Activated CD8-positive, alpha-beta memory T cell treated with anti-CD3 and anti-CD28 coated beads, Interleukin-2, amount 50 U/mL, for 48 hours (primary cell): ENCODE results near the gene OOSP4A.

Experiments
- DNase-seq: peaks from one replicate; pipeline ENCODE4 v3.0.0-alpha.2; 2020

The OOSP4A gene

DNA sequence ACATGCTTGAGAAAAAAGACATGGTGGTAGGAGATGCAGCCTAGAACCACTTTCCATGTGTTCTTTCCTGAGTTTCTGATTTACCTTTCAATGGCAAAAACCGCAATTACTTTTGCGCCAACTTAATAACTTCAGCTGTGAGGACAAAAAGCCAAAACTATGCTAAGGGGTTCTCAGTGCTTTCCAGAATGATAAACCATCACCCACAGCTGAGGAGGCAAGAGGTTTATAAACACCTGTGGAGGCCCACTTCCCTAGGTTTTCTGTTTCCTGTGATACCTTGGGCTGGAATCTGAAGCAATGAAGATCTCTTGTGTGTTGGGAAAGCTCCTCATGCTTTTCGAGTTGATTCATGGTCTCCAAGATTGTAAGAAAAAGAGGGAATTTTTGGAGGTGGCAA is at the start of gene OOSP4A:
TSS of gene OOSP4A (plus strand) at position 301 of the 400 bp plus-strand sequence. CDS start at position 301, 0 bp downstream.
- no peak for DNase-seq

- no peak for DNase-seq
Observed at GRCh38 chr11:59918480-59918879, 45.4 kb upstream of the OOSP4A start.

DNA sequence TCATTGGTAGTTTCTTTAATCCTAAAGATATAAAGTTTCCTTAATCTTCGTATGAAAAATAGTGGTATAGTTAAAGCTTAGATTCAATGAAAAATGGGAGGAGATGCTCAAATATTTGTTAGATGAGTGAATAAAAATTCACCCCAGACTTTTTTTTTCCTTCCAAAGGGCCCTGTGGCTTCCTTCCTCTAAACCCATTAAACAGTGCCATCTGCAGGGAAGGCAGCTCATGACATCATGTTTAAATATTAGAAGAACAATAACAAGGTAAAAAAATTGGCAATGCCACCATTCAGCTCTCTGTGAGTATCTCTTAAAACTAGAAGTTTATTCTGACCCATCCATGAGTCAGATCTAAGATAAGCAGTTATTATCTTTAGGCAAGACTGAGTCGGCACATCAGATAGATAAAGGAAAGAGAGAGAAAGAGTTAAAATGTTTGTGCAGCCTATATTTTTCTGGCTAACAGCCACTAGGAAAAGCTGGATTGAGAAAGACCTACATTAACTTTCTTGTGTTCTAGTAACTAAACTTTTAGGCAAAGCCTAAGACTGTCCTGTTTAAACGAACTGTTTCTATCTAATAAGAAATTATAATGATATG is 44.7 kb upstream of the OOSP4A start:
- DNase-seq: no peak

DNA sequence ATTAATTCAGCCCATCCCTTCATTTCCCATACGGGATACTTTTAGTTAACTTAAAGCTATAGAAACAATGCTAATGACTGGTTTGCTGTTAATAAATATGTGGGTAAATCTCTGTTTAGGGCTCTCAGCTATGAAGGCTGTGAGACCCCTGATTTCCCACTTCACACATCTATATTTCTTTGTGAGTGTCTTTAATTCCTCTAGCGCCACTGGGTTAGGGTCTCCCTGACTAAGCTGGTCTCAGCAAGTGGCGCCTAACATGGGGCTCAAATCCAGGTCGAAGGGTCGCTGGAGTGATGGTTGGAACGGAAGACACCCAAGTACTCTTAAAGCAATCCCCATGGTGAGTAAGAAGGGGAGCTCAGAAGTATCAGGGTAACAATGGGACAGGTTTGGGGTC is 40.0 kb upstream of the OOSP4A start:
- DNase-seq: no peak

- no peak for DNase-seq
Observed at GRCh38 chr11:59931688-59932087, 32.1 kb upstream of the OOSP4A start.

DNA sequence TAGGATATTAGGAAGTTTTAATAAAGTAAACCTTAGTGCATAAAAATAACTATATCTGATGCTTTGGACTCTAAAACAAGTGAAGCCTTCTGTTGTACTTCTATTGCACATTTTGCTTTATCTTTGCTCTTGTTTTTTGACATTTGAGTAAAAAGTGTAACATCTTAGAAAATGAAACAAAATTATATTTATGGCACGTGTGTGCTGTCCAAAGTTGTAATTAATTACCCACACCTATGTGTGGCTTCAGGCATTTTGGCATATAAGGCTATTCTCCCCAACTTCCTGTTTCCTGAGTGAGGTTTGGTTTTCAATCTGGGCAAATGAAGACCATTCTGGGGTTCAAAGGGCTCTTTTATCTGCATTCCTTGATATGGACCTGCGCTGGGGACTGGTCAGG is 25.7 kb upstream of the OOSP4A start, which contains the start of gene OOSP1:
TSS of gene OOSP1 (plus strand) at position 301 of the 400 bp plus-strand sequence. CDS start at position 324, 23 bp downstream.
- no peak for DNase-seq

DNA sequence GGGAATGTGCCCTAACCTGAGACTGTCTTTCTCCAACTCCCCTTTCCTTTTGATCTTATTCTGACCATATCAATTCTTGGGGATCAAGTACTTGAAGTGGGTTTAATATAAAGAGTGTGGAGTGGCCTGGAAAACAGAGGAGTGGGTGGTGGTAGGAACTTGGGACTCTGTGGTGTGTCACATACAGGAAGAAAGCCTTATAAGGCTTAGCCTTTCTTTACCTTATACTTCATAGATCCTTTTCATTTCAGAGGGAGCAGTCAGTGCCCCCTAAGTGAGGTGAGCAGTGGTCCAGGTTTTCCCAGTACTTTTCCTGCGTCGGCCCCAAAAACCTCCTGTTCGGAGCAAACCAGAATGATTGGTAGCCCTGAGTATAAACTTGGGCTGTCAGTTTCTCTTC is 25.1 kb upstream of the OOSP4A start:
- no peak for DNase-seq

DNA sequence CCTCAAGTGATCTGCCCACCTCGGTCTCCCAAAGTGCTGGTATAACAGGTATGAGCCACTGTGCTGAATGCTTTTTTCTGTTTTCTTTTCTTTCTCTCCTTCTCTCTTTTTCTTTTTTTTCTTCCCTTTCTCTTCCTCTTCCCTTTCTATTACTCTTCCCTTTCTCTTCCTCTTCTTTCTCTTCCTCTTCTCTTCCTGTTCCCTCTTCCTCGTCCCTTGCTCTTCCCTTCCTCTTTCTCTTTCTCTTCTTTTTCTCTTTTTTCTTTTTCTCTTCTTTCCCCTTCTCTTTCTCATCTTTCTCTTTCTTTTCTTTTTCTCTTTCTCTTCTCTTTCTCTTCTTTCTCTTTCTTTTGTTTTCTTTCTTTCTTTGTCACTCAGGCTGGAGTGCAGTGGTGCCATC is 24.4 kb upstream of the OOSP4A start:
- no peak for DNase-seq

GRCh38 chr11:59941091-59941490 is 22.7 kb upstream of the OOSP4A start:
- no peak for DNase-seq

GRCh38 chr11:59943997-59944714 is 19.7 kb upstream of the OOSP4A start:
- DNase-seq: no peak

GRCh38 chr11:59944720-59945119 is 19.1 kb upstream of the OOSP4A start:
- DNase-seq: no peak

DNA sequence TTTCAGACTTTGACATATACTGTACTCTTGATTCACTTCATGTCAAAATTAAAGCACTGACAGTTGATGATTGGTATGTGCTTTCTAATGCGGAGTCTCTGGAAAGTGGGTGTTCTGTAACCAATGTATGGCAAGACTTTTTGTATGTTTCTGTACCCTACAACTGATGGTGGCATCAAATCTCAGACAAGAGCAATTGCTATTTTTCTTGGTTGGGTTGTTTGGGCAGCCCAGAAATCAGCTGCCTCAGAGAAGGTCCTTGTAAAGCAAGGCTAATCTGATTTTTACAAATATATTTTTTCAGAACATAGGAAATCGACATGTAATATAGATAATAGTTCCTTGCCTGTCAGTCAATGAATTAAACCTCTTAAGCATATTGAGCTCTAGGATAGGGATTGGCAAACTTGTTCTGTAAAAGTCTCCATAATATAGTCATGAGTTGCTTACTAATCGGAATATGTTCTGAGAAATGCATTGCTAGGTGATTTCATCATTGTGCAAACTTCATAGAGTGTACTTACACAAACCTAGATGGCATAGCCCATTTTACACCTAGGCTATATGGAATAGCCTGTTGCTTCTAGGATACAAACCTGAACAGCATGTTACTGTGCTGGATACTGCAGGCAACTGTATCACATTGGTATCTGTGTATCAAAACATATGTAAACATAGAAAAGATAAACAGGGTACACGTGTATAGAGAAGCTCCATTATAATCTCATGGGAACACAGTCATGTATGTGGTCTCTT is 10.2 kb upstream of the OOSP4A start:
- DNase-seq: no peak

DNA sequence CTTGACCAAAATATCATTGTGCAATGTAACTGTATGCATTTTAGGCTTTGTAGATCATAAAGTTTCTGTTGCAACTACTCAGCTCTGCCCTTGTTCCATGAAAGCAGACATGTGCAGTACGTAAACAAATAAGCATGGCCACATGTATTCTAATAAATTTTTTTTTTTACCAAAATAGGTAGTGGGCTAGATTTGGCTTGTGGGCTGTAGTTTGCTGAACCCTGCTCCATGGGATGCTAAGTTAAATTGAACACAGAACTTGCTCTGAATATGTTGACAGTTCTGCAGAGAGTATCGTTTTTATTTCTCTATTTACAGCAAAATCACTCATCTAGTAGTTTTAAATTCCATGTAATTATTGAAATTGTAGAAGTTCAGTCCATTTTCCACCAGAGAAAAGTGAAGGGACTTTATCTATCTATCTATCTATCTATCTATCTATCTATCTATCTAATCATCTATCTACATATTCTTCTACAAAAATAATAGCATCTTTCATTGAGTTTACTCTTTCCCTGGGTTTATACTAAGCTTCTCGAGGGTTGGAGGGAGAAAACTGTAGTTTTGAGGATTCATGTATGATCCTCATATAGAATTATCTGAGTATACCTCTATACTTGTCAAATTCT is 9.5 kb upstream of the OOSP4A start:
- DNase-seq: no peak

GRCh38 chr11:59957094-59957493 is 6.7 kb upstream of the OOSP4A start:
- no peak for DNase-seq

GRCh38 chr11:59960502-59961381 is 3.1 kb upstream of the OOSP4A start:
- no peak for DNase-seq

GRCh38 chr11:59962107-59962482 is 1.7 kb upstream of the OOSP4A start:
- no peak for DNase-seq

DNA sequence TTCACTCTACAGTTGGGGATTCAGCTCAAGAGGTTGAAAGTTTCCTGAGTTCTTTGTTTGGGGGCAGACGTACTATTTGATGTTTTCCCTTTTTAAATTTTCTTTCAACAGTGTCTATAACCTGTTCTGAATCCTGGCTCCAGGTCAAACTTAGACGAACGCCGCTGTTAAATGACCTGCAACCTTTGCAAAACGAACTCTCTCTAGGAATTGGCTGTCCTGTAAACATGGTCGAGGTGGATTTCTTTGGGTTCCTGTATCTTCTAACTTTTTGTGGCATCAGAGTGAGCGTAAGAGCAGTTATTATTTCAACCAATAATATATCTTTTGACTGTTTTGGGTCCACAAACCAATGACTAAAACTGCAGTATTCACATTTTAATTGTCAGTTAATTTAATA is 1.6 kb downstream of the OOSP4A start:
- DNase-seq: no peak

- DNase-seq: no peak
Observed at GRCh38 chr11:59966201-59966600, 2.4 kb downstream of the OOSP4A start.

GRCh38 chr11:59967677-59968394 is 4.0 kb downstream of the OOSP4A start:
- DNase-seq: no peak

- no peak for DNase-seq
Observed at GRCh38 chr11:59968395-59968783, 4.6 kb downstream of the OOSP4A start.

DNA sequence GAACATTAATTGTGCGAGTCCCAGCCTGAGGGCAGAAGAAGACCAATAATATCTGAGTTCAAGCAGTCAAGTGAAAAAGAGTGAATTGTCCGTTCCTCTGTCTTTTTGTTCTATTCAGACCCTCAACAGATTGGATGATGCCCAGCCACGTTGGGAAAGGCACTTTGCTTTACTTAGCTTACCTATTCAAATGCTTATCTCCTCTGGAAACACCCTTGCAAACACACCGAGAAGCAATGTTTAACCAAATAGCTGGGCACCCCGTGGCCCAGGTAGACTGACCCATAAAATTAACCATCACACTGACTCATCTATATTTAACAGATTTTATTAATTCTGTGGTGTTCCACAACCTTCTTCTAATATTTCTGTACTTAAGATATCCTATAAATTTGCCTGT is 9.3 kb downstream of the OOSP4A start:
- no peak for DNase-seq
